Thoracic aorta (tissue), 2 donors: ENCODE data around the gene ACSS1. TPM values are rescaled to one million over a fixed set of nuclear protein-coding genes. Genes with fewer than 3 reads are reported as not detected.

Experiments
- ATAC-seq: fragments of 150-250 bp; one replicate; pipeline ENCODE4 v1.8.0; 2017; ENCODE audit warnings: low read depth; ENCODE audit not compliant: insufficient number of reproducible peaks, low FRiP score
- DNase-seq: peaks from one replicate; pipeline ENCODE4 v3.0.0-alpha.2; 2020; ENCODE audit warnings: low spot score
- H3K27ac ChIP-seq, 2 donors: fragments of 200-600 bp; sonication (generic); 1 replicate in 1 of 2; 2 replicates in 1 of 2; pipeline ENCODE4 v1.5.1; 2016; ENCODE audit warnings: mild to moderate bottlenecking in 2 of 2, moderate library complexity in 2 of 2
- H3K27me3 ChIP-seq: fragments of 200-600 bp; sonication (generic); replicated peaks from 2 replicates; pipeline ENCODE4 v1.6.0; 2016; ENCODE audit warnings: mild to moderate bottlenecking; ENCODE audit not compliant: insufficient read depth
- H3K36me3 ChIP-seq: fragments of 200-600 bp; sonication (generic); one replicate; pipeline ENCODE4 v1.5.1; 2016
- H3K4me1 ChIP-seq, 2 donors: fragments of 200-600 bp; sonication (generic); 1 replicate in 1 of 2; 2 replicates in 1 of 2; pipeline versions ENCODE4 v1.5.1 to v1.6.0; 2016; ENCODE audit warnings: low read depth in 2 of 2, mild to moderate bottlenecking in 1 of 2; ENCODE audit not compliant: control insufficient read depth in 1 of 2
- H3K4me3 ChIP-seq: fragments of 200-600 bp; sonication (generic); 2 replicates; pipeline ENCODE4 v1.5.1; 2016; ENCODE audit warnings: mild to moderate bottlenecking
- H3K9me3 ChIP-seq: fragments of 200-600 bp; sonication (generic); 2 replicates; pipeline ENCODE4 v1.5.1; 2016
- total RNA-seq, 2 donors: library from RNA; depleted of rRNA; stranded (reverse); fragments of >200 nt; gene quantifications; one replicate each; pipeline versions ENCODE4 v1.1.0 to v1.2.3, GENCODE V29; 2016
- TF ChIP-seq, protein P1 (sequence below): fragments of 200-600 bp; sonication (generic); IDR thresholded peaks from one replicate; pipeline ENCODE4 v1.5.1; 2019; ENCODE audit warnings: antibody characterized with exemption

The ACSS1 gene
- total RNA-seq, 2 donors from 2014 or later: 26.0 to 31.7 TPM

DNA sequence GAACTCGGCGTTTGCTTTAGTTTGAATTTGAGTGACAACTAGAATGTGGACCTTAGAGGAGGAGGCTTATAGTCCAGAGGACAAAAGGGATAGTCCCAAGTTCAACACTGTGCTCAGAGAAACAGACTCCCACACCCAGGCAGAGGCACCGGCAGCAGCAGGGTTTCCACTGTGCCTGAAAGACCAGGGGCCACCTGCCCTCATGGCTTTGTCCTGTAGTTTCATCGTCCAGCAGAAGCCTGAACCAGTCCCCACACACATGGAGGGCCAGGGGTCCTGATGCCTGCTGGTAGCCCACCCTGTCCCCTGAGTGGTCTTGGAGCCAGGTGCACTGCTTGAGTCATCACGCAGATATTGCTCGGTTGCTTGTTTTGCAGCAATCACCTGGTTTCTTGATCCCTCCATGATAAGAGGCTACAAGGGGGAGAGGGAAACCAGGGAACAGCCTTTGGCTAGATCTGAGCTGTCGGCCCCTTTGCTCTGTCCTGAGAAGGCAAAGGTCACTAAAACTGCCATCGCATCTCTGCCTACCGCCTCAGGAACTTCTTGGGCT lies 7.2 kb upstream of the ACSS1 start:
- H3K4me3 ChIP-seq: no peak overlapping the region
- TF ChIP-seq, protein P1, sequence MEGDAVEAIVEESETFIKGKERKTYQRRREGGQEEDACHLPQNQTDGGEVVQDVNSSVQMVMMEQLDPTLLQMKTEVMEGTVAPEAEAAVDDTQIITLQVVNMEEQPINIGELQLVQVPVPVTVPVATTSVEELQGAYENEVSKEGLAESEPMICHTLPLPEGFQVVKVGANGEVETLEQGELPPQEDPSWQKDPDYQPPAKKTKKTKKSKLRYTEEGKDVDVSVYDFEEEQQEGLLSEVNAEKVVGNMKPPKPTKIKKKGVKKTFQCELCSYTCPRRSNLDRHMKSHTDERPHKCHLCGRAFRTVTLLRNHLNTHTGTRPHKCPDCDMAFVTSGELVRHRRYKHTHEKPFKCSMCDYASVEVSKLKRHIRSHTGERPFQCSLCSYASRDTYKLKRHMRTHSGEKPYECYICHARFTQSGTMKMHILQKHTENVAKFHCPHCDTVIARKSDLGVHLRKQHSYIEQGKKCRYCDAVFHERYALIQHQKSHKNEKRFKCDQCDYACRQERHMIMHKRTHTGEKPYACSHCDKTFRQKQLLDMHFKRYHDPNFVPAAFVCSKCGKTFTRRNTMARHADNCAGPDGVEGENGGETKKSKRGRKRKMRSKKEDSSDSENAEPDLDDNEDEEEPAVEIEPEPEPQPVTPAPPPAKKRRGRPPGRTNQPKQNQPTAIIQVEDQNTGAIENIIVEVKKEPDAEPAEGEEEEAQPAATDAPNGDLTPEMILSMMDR: no peak
- no peak for ATAC-seq
- H3K36me3 ChIP-seq: no peaks in the 10 kb centered on the region
- H3K27ac ChIP-seq: no peak overlapping the region
- H3K4me1 ChIP-seq: peaks cover 0 to 19% of the 10 kb centered on the region in 2 donors
- no peaks in the 10 kb centered on the region for H3K9me3 ChIP-seq
- no peak for DNase-seq
- no peaks in the 10 kb centered on the region for H3K27me3 ChIP-seq

DNA sequence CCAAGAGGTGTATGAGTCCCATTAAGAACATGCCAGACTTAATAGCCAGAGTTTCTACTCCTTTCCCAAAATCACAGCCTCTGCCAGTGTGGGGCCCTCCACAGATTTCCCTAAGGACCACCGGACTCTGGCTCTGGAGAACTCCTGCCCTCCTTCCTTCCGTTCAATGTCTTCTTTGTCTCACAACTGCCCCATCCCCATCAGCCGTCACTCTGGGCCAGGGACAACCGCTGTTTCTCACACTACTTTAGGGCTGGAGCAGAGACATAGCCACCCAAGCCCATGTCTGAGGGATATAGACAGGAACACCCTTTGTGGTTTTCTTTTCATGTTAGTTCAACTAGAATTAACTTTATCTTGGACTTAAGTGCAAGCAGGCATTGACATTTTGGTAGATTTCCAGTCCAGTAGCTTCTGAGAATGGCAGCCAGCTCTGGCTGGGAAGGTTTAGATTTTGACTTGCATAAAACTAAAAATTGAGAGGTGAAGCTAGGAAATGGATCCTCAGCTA lies 6.7 kb upstream of the ACSS1 start:
- Histone ChIP-seq H3K36me3 (no peaks in the 10 kb centered on the region), H3K27ac (no peak overlapping the region), H3K9me3 (no peaks in the 10 kb centered on the region), H3K4me3 (no peak overlapping the region), H3K4me1 (peaks cover 0 to 19% of the 10 kb centered on the region in 2 donors), H3K27me3 (no peaks in the 10 kb centered on the region)
- ATAC-seq: no peak
- DNase-seq: no peak
- TF ChIP-seq, protein P1: no peak

DNA sequence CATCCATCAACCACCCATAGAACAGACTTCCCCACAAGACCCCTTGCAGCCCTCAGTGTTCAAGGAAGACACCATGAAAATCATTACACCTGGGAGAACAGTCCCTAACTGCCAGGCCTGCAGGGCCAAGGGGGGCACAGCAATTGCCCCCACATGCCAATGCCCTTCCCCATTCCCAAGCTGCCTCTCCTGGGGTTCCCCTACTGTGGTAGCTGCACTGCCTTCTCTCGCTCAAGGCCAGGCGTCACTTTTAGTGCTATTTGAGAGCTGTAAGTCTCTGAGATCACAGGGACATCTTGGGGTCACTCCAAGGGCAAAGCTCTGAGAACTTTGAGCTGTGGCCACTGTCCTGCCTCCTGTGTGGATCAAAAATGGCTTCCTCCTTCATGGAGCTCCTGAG lies 6.0 kb upstream of the ACSS1 start:
- Histone ChIP-seq H3K9me3 (no peaks in the 10 kb centered on the region), H3K4me1 (peaks cover 2 to 24% of the 10 kb centered on the region in 2 donors), H3K27ac (no peak overlapping the region), H3K36me3 (no peaks in the 10 kb centered on the region), H3K4me3 (no peak overlapping the region), H3K27me3 (no peaks in the 10 kb centered on the region)
- ATAC-seq: no peak
- no peak for DNase-seq
- TF ChIP-seq, protein P1: no peak

DNA sequence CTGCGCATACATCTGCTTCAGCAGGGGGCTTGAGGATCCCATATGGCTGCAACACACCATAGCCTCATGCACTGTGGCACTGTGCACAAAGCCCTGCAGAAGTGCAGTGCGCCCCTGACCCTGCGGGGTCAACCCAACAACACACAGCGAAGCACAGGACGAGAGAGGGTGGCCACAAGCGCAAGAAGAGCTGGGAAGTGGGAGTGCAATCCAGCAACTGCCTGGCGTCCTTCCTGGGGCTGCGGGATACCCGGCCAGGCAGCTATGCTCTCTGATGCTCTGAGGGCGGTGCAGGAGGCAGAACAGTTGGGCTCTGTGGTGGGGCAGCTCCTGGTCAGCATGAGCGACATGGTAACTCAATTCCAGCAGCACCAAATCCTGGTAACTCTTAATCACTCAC lies 5.6 kb upstream of the ACSS1 start:
- no peaks in the 10 kb centered on the region for H3K9me3 ChIP-seq
- no peak overlapping the region for H3K27ac ChIP-seq
- ATAC-seq: no peak
- no peak for DNase-seq
- TF ChIP-seq, protein P1: no peak
- H3K36me3 ChIP-seq: no peaks in the 10 kb centered on the region
- H3K27me3 ChIP-seq: no peaks in the 10 kb centered on the region
- no peak overlapping the region for H3K4me3 ChIP-seq
- peaks cover 6 to 28% of the 10 kb centered on the region in 2 donors for H3K4me1 ChIP-seq

DNA sequence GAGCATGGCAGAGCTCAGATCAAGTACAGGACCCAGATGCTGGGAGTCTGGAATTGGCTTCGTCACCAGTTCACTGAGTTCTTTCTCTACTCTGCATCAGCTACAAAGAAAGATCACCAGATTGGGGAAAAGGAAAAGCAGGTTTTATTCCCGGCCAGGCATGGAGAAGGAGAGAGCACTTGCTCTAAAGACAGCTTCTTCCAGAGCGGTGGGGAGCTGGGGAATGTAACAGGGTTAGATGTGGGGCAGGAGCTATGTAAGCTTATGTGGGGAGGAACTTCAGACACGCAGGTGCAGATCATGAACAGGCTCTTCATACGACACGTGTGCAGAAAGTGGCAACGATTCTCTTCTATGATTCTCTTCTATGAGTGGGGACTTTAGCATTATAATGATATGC lies 4.9 kb upstream of the ACSS1 start:
- TF ChIP-seq, protein P1: no peak
- no peak overlapping the region for H3K4me3 ChIP-seq
- H3K9me3 ChIP-seq: no peaks in the 10 kb centered on the region
- no peaks in the 10 kb centered on the region for H3K27me3 ChIP-seq
- ATAC-seq (no peak), DNase-seq (no peak)
- H3K27ac ChIP-seq: no peak overlapping the region
- H3K36me3 ChIP-seq: no peaks in the 10 kb centered on the region
- peaks cover 6 to 29% of the 10 kb centered on the region in 2 donors for H3K4me1 ChIP-seq
